HG03520 (cell line): ENCODE data around the gene SH3RF3.

Source experiments
- ATAC-seq: cut with Tn5 transposase; IDR thresholded peaks from one replicate; pipeline ENCODE4 v1.9.1; 2021; ENCODE audit warnings: mild to moderate bottlenecking, moderate library complexity; ENCODE audit not compliant: unreplicated experiment

Gene SH3RF3

GRCh38 chr2:109258376-109258775 lies 129.4 kb downstream of the SH3RF3 start:
- no peak for ATAC-seq

GRCh38 chr2:109258905-109259540 lies 130.0 kb downstream of the SH3RF3 start:
- ATAC-seq, result no peak

GRCh38 chr2:109259671-109260070 lies 130.7 kb downstream of the SH3RF3 start:
- no peak for ATAC-seq

GRCh38 chr2:109260116-109260855 lies 131.3 kb downstream of the SH3RF3 start:
- no peak for ATAC-seq

GRCh38 chr2:109260886-109261700 lies 132.1 kb downstream of the SH3RF3 start:
- no peak for ATAC-seq

GRCh38 chr2:109261906-109262631 lies 133.1 kb downstream of the SH3RF3 start:
- ATAC-seq, result no peak

GRCh38 chr2:109264595-109265328 lies 135.8 kb downstream of the SH3RF3 start:
- no peak for ATAC-seq

- ATAC-seq, result no peak
These were observed 136.4 kb downstream of the SH3RF3 start for GRCh38 chr2:109265369-109265768.

- no peak for ATAC-seq
These were observed 136.9 kb downstream of the SH3RF3 start for GRCh38 chr2:109265953-109266352.

GRCh38 chr2:109266496-109266895 lies 137.5 kb downstream of the SH3RF3 start:
- ATAC-seq, result no peak

GRCh38 chr2:109266998-109267854 lies 138.2 kb downstream of the SH3RF3 start:
- ATAC-seq, result no peak

- no peak for ATAC-seq
These were observed 139.9 kb downstream of the SH3RF3 start for GRCh38 chr2:109268916-109269315.

GRCh38 chr2:109269706-109270504 lies 140.9 kb downstream of the SH3RF3 start:
- no peak for ATAC-seq

GRCh38 chr2:109270505-109271312 lies 141.7 kb downstream of the SH3RF3 start:
- no peak for ATAC-seq

- ATAC-seq, result no peak
These were observed 142.9 kb downstream of the SH3RF3 start for GRCh38 chr2:109271920-109272319.

- no peak for ATAC-seq
These were observed 143.5 kb downstream of the SH3RF3 start for GRCh38 chr2:109272461-109272860.

GRCh38 chr2:109275120-109276012 lies 146.4 kb downstream of the SH3RF3 start:
- no peak for ATAC-seq
